ENCODE measurements around the gene TENM4. TPM values are rescaled to one million over a fixed set of nuclear protein-coding genes. Genes with fewer than 3 reads are reported as not detected.

TENM4 gene
- total and polyA plus RNA-seq, 2 of the 13 experiments (the other 11 are each of a cell fraction or from before 2014, with no cell fraction given), result not detected

DNA sequence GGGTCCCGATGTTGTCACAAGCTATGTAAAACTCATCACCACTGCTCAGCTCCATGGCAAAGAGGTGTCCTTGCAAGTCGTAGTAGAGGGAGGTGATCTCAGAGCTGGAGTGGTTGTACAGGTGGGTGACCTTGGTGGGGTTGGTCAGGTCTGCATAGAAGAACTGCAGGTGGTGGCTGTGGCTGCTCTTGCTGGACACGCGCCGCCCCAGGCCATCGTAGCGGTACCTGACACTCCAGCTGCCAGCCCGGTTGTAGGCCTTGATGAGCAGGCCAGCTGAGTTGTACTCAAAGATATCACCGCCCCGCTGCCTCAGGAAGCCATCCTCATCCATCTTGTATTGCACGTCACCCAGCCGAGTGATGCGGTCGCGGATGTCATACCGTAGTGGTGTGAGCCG is 771.6 kb downstream of the TENM4 start:
- POLR2A ChIA-PET, result no interaction called here
- WGBS (ENCODE audit: low lambda C conversion rate), result 20% methylated on average over 5 of the region's 17 CpGs

More for the DNA sequence above, 771.6 kb downstream of the TENM4 start:
- Histone ChIP-seq H3K4me2 (ENCODE audit: low read depth, low read length) (no peak overlapping the region), H3K9me3 (ENCODE audit: low read length) (no peaks in the 10 kb centered on the region), H3K27me3 (ENCODE audit: control insufficient read depth in 1 of 2, insufficient read depth in 2 of 2, low read length in 2 of 2) (no peaks in the 10 kb centered on the region), H3K36me3 (replicated peaks in 1 of 2; ENCODE audit: control insufficient read depth in 1 of 2, insufficient read depth in 2 of 2, low read length in 2 of 2) (no peaks in the 10 kb centered on the region), H3K27ac (ENCODE audit: extremely low read length, insufficient read depth, low read length) (no peak overlapping the region), H2AFZ (ENCODE audit: low read length) (no peak overlapping the region), H3K9ac (ENCODE audit: insufficient read depth, low read depth, low read length) (no peak overlapping the region), H3K79me2 (ENCODE audit: insufficient read depth, low read length) (no peaks in the 10 kb centered on the region), H3K4me1 (ENCODE audit: insufficient read depth, low read length) (no peaks in the 10 kb centered on the region), H3K4me3 (replicated peaks in 1 of 3; ENCODE audit: insufficient read depth in 1 of 3, low read depth in 2 of 3, low read length in 3 of 3) (no peak overlapping the region), H4K20me1 (ENCODE audit: insufficient read depth, low read length) (no peaks in the 10 kb centered on the region)
- ATAC-seq (no peak), DNase-seq (ENCODE audit: low spot score) (no peak), FAIRE-seq (no peak)
- TF ChIP-seq ZNF280D (CRISPR knock-in tag; IDR thresholded peaks at IDR 0.05) (no peak), ZNF263 (CRISPR knock-in tag; IDR thresholded peaks at IDR 0.05) (no peak), ZNF550 (CRISPR knock-in tag; IDR thresholded peaks at IDR 0.05; ENCODE audit: borderline replicate concordance) (no peak), NR2F2 (IDR thresholded peaks at IDR 0.05; ENCODE audit: borderline replicate concordance, low read depth) (no peak), ATF2 (CRISPR knock-in tag; IDR thresholded peaks at IDR 0.05) (no peak), SIN3A (IDR thresholded peaks at IDR 0.05; ENCODE audit: borderline replicate concordance, low read depth, low read length) (no peak), ZNF768 (CRISPR knock-in tag; IDR thresholded peaks at IDR 0.05) (no peak), ZNF687 (CRISPR knock-in tag; IDR thresholded peaks at IDR 0.05) (no peak)
- TF ChIP-seq, protein P1, sequence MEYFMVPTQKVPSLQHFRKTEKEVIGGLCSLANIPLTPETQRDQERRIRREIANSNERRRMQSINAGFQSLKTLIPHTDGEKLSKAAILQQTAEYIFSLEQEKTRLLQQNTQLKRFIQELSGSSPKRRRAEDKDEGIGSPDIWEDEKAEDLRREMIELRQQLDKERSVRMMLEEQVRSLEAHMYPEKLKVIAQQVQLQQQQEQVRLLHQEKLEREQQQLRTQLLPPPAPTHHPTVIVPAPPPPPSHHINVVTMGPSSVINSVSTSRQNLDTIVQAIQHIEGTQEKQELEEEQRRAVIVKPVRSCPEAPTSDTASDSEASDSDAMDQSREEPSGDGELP (IDR thresholded peaks at IDR 0.05; ENCODE audit: borderline replicate concordance, low read depth), result no peak
- CTCF ChIA-PET (ENCODE audit: low intra/inter-chr PET ratio, low total read pairs), result no interaction called here
- no TSS peak for BruUV-seq (replicated peaks)
- in situ Hi-C loops (cut with HindIII; ENCODE audit: extremely low pct_ligation_motif_present, low pct_unique_long_range_greater_than_20kb) (no loop called here), intact Hi-C loops (cut with micrococcal nuclease; ENCODE audit: unreplicated experiment) (no loop called here)

All from HepG2 (cell line).